ENCODE results near the gene IZUMO1.

DNA sequence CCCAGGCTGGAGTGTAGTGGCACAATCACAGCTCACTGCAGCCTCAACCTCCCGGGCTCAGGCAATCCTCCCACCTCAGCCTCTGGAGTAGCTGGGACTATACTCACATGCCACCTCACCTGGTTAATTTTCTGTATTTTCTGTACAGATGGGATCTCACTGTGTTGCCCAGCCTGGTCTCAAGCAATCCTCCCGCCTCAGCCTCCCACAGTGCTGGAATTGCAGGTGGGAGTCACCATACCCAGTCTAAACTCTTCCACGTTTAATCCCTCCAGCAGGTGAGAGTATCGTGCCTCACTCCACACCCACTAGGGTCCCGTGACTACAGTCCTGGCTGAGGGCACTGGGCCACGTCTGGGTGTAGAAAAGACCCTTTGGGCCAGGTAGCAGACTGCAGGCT, 47.6 kb upstream of the IZUMO1 start:
- TF ChIP-seq, protein P1, sequence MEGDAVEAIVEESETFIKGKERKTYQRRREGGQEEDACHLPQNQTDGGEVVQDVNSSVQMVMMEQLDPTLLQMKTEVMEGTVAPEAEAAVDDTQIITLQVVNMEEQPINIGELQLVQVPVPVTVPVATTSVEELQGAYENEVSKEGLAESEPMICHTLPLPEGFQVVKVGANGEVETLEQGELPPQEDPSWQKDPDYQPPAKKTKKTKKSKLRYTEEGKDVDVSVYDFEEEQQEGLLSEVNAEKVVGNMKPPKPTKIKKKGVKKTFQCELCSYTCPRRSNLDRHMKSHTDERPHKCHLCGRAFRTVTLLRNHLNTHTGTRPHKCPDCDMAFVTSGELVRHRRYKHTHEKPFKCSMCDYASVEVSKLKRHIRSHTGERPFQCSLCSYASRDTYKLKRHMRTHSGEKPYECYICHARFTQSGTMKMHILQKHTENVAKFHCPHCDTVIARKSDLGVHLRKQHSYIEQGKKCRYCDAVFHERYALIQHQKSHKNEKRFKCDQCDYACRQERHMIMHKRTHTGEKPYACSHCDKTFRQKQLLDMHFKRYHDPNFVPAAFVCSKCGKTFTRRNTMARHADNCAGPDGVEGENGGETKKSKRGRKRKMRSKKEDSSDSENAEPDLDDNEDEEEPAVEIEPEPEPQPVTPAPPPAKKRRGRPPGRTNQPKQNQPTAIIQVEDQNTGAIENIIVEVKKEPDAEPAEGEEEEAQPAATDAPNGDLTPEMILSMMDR (optimal IDR thresholded peaks at IDR 0.05 in 1 of 3, IDR thresholded peaks at IDR 0.05 in 1 of 3, conservative IDR thresholded peaks at IDR 0.05 in 1 of 3; ENCODE audit: extremely low read depth in 1 of 3, insufficient read depth in 2 of 3, low read length in 3 of 3) = no peak
- no peak for TF ChIP-seq EZH2 (IDR thresholded peaks at IDR 0.05; ENCODE audit: low read length)
